Measurements from ENCODE around the gene GPR35. TPM values are rescaled to one million over a fixed set of nuclear protein-coding genes. Genes with fewer than 3 reads are reported as not detected.

Gene GPR35
- total and polyA plus RNA-seq, 7 experiments from 2014 or later = 0.20 to 19.0 (median 8.4) TPM

- POLR2A ChIA-PET = no interaction called here
- no peak overlapping the region for H3K27ac Mint-ChIP-seq
- ATAC-seq (no peak), DNase-seq (no peak)
- H3K27me3 Mint-ChIP-seq = peaks cover 0 to 9% (median 6%) of the 10 kb centered on the region in 5 donors
- H3K36me3 Mint-ChIP-seq = no peaks in the 10 kb centered on the region
- no peaks in the 10 kb centered on the region for H3K9me3 ChIP-seq (ENCODE audit: control insufficient read depth in 2 of 3, low read length in 3 of 3)
- H3K9me3 Mint-ChIP-seq = peaks cover 0 to 2% (median 0%) of the 10 kb centered on the region in 11 donors
- H3K4me1 ChIP-seq (ENCODE audit: control insufficient read depth in 2 of 2, insufficient read depth in 2 of 2, low read length in 2 of 2) = peaks cover 0 to 4% of the 10 kb centered on the region in 2 donors
- CTCF ChIA-PET = no interaction called here
- H3K4me1 Mint-ChIP-seq = peaks cover 0 to 9% (median 8%) of the 10 kb centered on the region in 7 donors
- H3K4me3 ChIP-seq (ENCODE audit: low read length) = no peak overlapping the region
- no peaks in the 10 kb centered on the region for H3K27me3 ChIP-seq (ENCODE audit: control insufficient read depth in 2 of 2, insufficient read depth in 2 of 2, low read length in 2 of 2)
- no peaks in the 10 kb centered on the region for H3K36me3 ChIP-seq (ENCODE audit: control insufficient read depth in 2 of 3, insufficient read depth in 3 of 3, low read length in 3 of 3)
- intact Hi-C loops (cut with micrococcal nuclease) = no loop called here
- H3K4me3 Mint-ChIP-seq = no peak overlapping the region
- no peak overlapping the region for H3K27ac ChIP-seq (ENCODE audit: low read depth, low read length)
Measured at GRCh38 chr2:240643093-240643810, 18.0 kb downstream of the GPR35 start.

GRCh38 chr2:240643811-240644150 is 18.5 kb downstream of the GPR35 start:
- ATAC-seq = no peak
- Histone ChIP-seq H3K9me3 (ENCODE audit: control insufficient read depth in 2 of 3, low read length in 3 of 3) (no peaks in the 10 kb centered on the region), H3K4me3 (ENCODE audit: low read length) (no peak overlapping the region), H3K27me3 (ENCODE audit: control insufficient read depth in 2 of 2, insufficient read depth in 2 of 2, low read length in 2 of 2) (no peaks in the 10 kb centered on the region), H3K27ac (ENCODE audit: low read depth, low read length) (no peak overlapping the region), H3K4me1 (ENCODE audit: control insufficient read depth in 2 of 2, insufficient read depth in 2 of 2, low read length in 2 of 2) (peaks cover 0 to 4% of the 10 kb centered on the region in 2 donors), H3K36me3 (ENCODE audit: control insufficient read depth in 2 of 3, insufficient read depth in 3 of 3, low read length in 3 of 3) (no peaks in the 10 kb centered on the region)
- CTCF ChIA-PET = no interaction called here
- H3K4me1 Mint-ChIP-seq = peaks cover 0 to 9% (median 8%) of the 10 kb centered on the region in 7 donors
- POLR2A ChIA-PET = interaction anchor here (0.6 kb wide), 1 partner anchor 184 kb away, joined by 4 read pairs; no protein-coding TSS in a partner anchor
- peaks cover 0 to 2% (median 0%) of the 10 kb centered on the region in 11 donors for H3K9me3 Mint-ChIP-seq
- DNase-seq = no peak
- H3K4me3 Mint-ChIP-seq = no peak overlapping the region
- peak overlapping the region in 3 of 9 donors; percentile 21 to 82 (median 44) for H3K27ac Mint-ChIP-seq
- intact Hi-C loops (cut with micrococcal nuclease) = no loop called here
- peaks cover 0 to 15% (median 11%) of the 10 kb centered on the region in 5 donors for H3K27me3 Mint-ChIP-seq
- no peaks in the 10 kb centered on the region for H3K36me3 Mint-ChIP-seq

GRCh38 chr2:240644171-240644651 is 18.9 kb downstream of the GPR35 start:
- Mint-ChIP-seq H3K36me3 (no peaks in the 10 kb centered on the region), H3K4me1 (peaks cover 0 to 9% (median 8%) of the 10 kb centered on the region in 7 donors), H3K27ac (peak overlapping the region in 3 of 9 donors; percentile 21 to 82 (median 44)), H3K9me3 (peaks cover 0 to 2% (median 0%) of the 10 kb centered on the region in 11 donors), H3K27me3 (peaks cover 0 to 19% (median 14%) of the 10 kb centered on the region in 5 donors), H3K4me3 (no peak overlapping the region)
- Histone ChIP-seq H3K4me1 (ENCODE audit: control insufficient read depth in 2 of 2, insufficient read depth in 2 of 2, low read length in 2 of 2) (peaks cover 0 to 4% of the 10 kb centered on the region in 2 donors), H3K36me3 (ENCODE audit: control insufficient read depth in 2 of 3, insufficient read depth in 3 of 3, low read length in 3 of 3) (no peaks in the 10 kb centered on the region), H3K4me3 (ENCODE audit: low read length) (no peak overlapping the region), H3K27me3 (ENCODE audit: control insufficient read depth in 2 of 2, insufficient read depth in 2 of 2, low read length in 2 of 2) (no peaks in the 10 kb centered on the region), H3K9me3 (ENCODE audit: control insufficient read depth in 2 of 3, low read length in 3 of 3) (no peaks in the 10 kb centered on the region), H3K27ac (ENCODE audit: low read depth, low read length) (no peak overlapping the region)
- intact Hi-C loops (cut with micrococcal nuclease) = no loop called here
- DNase-seq (no peak), ATAC-seq (no peak)
- ChIA-PET CTCF (interaction anchor here (0.7 kb wide), 1 partner anchor 725 kb away, joined by 5 read pairs; no protein-coding TSS in a partner anchor), POLR2A (interaction anchor here (0.6 kb wide), 1 partner anchor 183 kb away, joined by 4 read pairs; no protein-coding TSS in a partner anchor)

- peaks cover 0 to 9% (median 8%) of the 10 kb centered on the region in 7 donors for H3K4me1 Mint-ChIP-seq
- peaks cover 0 to 20% (median 14%) of the 10 kb centered on the region in 5 donors for H3K27me3 Mint-ChIP-seq
- no peaks in the 10 kb centered on the region for H3K36me3 Mint-ChIP-seq
- DNase-seq (no peak), ATAC-seq (no peak)
- Histone ChIP-seq H3K9me3 (ENCODE audit: control insufficient read depth in 2 of 3, low read length in 3 of 3) (no peaks in the 10 kb centered on the region), H3K4me1 (ENCODE audit: control insufficient read depth in 2 of 2, insufficient read depth in 2 of 2, low read length in 2 of 2) (peaks cover 0 to 4% of the 10 kb centered on the region in 2 donors), H3K36me3 (ENCODE audit: control insufficient read depth in 2 of 3, insufficient read depth in 3 of 3, low read length in 3 of 3) (no peaks in the 10 kb centered on the region), H3K4me3 (ENCODE audit: low read length) (no peak overlapping the region), H3K27me3 (ENCODE audit: control insufficient read depth in 2 of 2, insufficient read depth in 2 of 2, low read length in 2 of 2) (no peaks in the 10 kb centered on the region), H3K27ac (ENCODE audit: low read depth, low read length) (no peak overlapping the region)
- peaks cover 0 to 2% (median 0%) of the 10 kb centered on the region in 11 donors for H3K9me3 Mint-ChIP-seq
- ChIA-PET POLR2A (no interaction called here), CTCF (interaction anchor here (0.7 kb wide), 1 partner anchor 724 kb away, joined by 5 read pairs; no protein-coding TSS in a partner anchor)
- H3K27ac Mint-ChIP-seq = no peak overlapping the region
- intact Hi-C loops (cut with micrococcal nuclease) = no loop called here
- H3K4me3 Mint-ChIP-seq = no peak overlapping the region
Measured at GRCh38 chr2:240644859-240645301, 19.6 kb downstream of the GPR35 start.

- Mint-ChIP-seq H3K27me3 (peaks cover 0 to 23% (median 14%) of the 10 kb centered on the region in 5 donors), H3K27ac (no peak overlapping the region), H3K4me3 (no peak overlapping the region), H3K4me1 (peaks cover 0 to 9% (median 8%) of the 10 kb centered on the region in 7 donors), H3K9me3 (peaks cover 0 to 2% (median 0%) of the 10 kb centered on the region in 11 donors), H3K36me3 (no peaks in the 10 kb centered on the region)
- peaks cover 0 to 4% of the 10 kb centered on the region in 2 donors for H3K4me1 ChIP-seq (ENCODE audit: control insufficient read depth in 2 of 2, insufficient read depth in 2 of 2, low read length in 2 of 2)
- no peak for DNase-seq
- no peaks in the 10 kb centered on the region for H3K36me3 ChIP-seq (ENCODE audit: control insufficient read depth in 2 of 3, insufficient read depth in 3 of 3, low read length in 3 of 3)
- intact Hi-C loops (cut with micrococcal nuclease) = no loop called here
- H3K4me3 ChIP-seq (ENCODE audit: low read length) = no peak overlapping the region
- ATAC-seq = no peak
- no peaks in the 10 kb centered on the region for H3K27me3 ChIP-seq (ENCODE audit: control insufficient read depth in 2 of 2, insufficient read depth in 2 of 2, low read length in 2 of 2)
- H3K9me3 ChIP-seq (ENCODE audit: control insufficient read depth in 2 of 3, low read length in 3 of 3) = no peaks in the 10 kb centered on the region
- POLR2A ChIA-PET = no interaction called here
- H3K27ac ChIP-seq (ENCODE audit: low read depth, low read length) = no peak overlapping the region
- CTCF ChIA-PET = no interaction called here
Measured at GRCh38 chr2:240645346-240645745, 20.1 kb downstream of the GPR35 start.

GRCh38 chr2:240645801-240646175 is 20.5 kb downstream of the GPR35 start:
- DNase-seq = no peak
- Histone ChIP-seq H3K36me3 (ENCODE audit: control insufficient read depth in 2 of 3, insufficient read depth in 3 of 3, low read length in 3 of 3) (no peaks in the 10 kb centered on the region), H3K9me3 (ENCODE audit: control insufficient read depth in 2 of 3, low read length in 3 of 3) (no peaks in the 10 kb centered on the region), H3K4me1 (ENCODE audit: control insufficient read depth in 2 of 2, insufficient read depth in 2 of 2, low read length in 2 of 2) (peaks cover 0 to 4% of the 10 kb centered on the region in 2 donors), H3K27me3 (ENCODE audit: control insufficient read depth in 2 of 2, insufficient read depth in 2 of 2, low read length in 2 of 2) (no peaks in the 10 kb centered on the region), H3K27ac (ENCODE audit: low read depth, low read length) (no peak overlapping the region), H3K4me3 (ENCODE audit: low read length) (no peak overlapping the region)
- peaks cover 0 to under 1% (median 0%) of the 10 kb centered on the region in 5 donors for H3K36me3 Mint-ChIP-seq
- intact Hi-C loops (cut with micrococcal nuclease) = no loop called here
- CTCF ChIA-PET = no interaction called here
- H3K9me3 Mint-ChIP-seq = peaks cover 0 to 2% (median 0%) of the 10 kb centered on the region in 11 donors
- POLR2A ChIA-PET = no interaction called here
- ATAC-seq = no peak
- peaks cover 0 to 9% (median 8%) of the 10 kb centered on the region in 7 donors for H3K4me1 Mint-ChIP-seq
- peaks cover 0 to 24% (median 14%) of the 10 kb centered on the region in 5 donors for H3K27me3 Mint-ChIP-seq
- peak overlapping the region in 5 of 9 donors; percentile 52 to 74 (median 61) for H3K27ac Mint-ChIP-seq
- H3K4me3 Mint-ChIP-seq = peak overlapping the region in 3 of 10 donors; percentile 19 to 38 (median 23)

All from naive thymus-derived CD4-positive, alpha-beta T cell (primary cell).